Neutrophil (primary cell): ENCODE measurements around the gene FGGY.
A peak's percentile ranks its signal among the peaks of the same experiment; 100 is the strongest.

Experiments used
- H3K27ac ChIP-seq: fragments of 200-600 bp; sonication (generic); 2 replicates; pipeline ENCODE4 v1.5.1; 2016; ENCODE audit warnings: mild to moderate bottlenecking, moderate library complexity
- H3K27me3 ChIP-seq: fragments of 200-600 bp; sonication (generic); 2 replicates; pipeline ENCODE4 v1.6.0; 2016; ENCODE audit warnings: mild to moderate bottlenecking
- H3K36me3 ChIP-seq: fragments of 200-600 bp; sonication (generic); 2 replicates; pipeline ENCODE4 v1.5.1; 2017
- H3K4me1 ChIP-seq, 2 experiments: fragments of 200-600 bp in 1 of 2; sonication (generic) in 1 of 2; 1 replicate in 1 of 2; 2 replicates in 1 of 2; pipeline versions ENCODE4 v1.5.1 to v1.6.1; 2013 to 2016; ENCODE audit warnings: low read depth in 1 of 2, low read length in 1 of 2, mild to moderate bottlenecking in 1 of 2, moderate library complexity in 1 of 2; ENCODE audit not compliant: control insufficient read depth in 1 of 2, insufficient read depth in 1 of 2
- H3K4me3 ChIP-seq, 2 experiments: fragments of 200-600 bp in 1 of 2; sonication (generic) in 1 of 2; 1 replicate in 1 of 2; 2 replicates in 1 of 2; pipeline ENCODE4 v1.5.1; 2013 to 2016; ENCODE audit warnings: low read depth in 1 of 2, low read length in 1 of 2, mild to moderate bottlenecking in 1 of 2, moderate library complexity in 1 of 2
- H3K9me3 ChIP-seq: fragments of 200-600 bp; sonication (generic); 2 replicates; pipeline ENCODE4 v1.5.1; 2016
- TF ChIP-seq, protein P1 (sequence below): fragments of 200-600 bp; sonication (generic); IDR thresholded peaks from 2 replicates; pipeline ENCODE4 v1.5.1; 2016; ENCODE audit warnings: antibody characterized with exemption

FGGY gene

GRCh38 chr1:59499273-59499942 is 202.5 kb downstream of the FGGY start:
- H3K27ac ChIP-seq = peak overlapping the region; percentile 85
- H3K36me3 ChIP-seq = no peaks in the 10 kb centered on the region
- H3K4me1 ChIP-seq = peaks cover 45 to 61% of the 10 kb centered on the region in 2 experiments
- no peak overlapping the region for H3K4me3 ChIP-seq
- no peaks in the 10 kb centered on the region for H3K9me3 ChIP-seq
- H3K27me3 ChIP-seq = no peaks in the 10 kb centered on the region
- TF ChIP-seq, protein P1, sequence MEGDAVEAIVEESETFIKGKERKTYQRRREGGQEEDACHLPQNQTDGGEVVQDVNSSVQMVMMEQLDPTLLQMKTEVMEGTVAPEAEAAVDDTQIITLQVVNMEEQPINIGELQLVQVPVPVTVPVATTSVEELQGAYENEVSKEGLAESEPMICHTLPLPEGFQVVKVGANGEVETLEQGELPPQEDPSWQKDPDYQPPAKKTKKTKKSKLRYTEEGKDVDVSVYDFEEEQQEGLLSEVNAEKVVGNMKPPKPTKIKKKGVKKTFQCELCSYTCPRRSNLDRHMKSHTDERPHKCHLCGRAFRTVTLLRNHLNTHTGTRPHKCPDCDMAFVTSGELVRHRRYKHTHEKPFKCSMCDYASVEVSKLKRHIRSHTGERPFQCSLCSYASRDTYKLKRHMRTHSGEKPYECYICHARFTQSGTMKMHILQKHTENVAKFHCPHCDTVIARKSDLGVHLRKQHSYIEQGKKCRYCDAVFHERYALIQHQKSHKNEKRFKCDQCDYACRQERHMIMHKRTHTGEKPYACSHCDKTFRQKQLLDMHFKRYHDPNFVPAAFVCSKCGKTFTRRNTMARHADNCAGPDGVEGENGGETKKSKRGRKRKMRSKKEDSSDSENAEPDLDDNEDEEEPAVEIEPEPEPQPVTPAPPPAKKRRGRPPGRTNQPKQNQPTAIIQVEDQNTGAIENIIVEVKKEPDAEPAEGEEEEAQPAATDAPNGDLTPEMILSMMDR = no peak

GRCh38 chr1:59499943-59500569 is 203.2 kb downstream of the FGGY start:
- Histone ChIP-seq H3K27me3 (no peaks in the 10 kb centered on the region), H3K4me3 (no peak overlapping the region), H3K27ac (peak overlapping the region; percentile 85), H3K36me3 (no peaks in the 10 kb centered on the region), H3K9me3 (no peaks in the 10 kb centered on the region), H3K4me1 (peaks cover 40 to 56% of the 10 kb centered on the region in 2 experiments)
- TF ChIP-seq, protein P1 = no peak

- no peaks in the 10 kb centered on the region for H3K9me3 ChIP-seq
Measured at GRCh38 chr1:59500950-59501742, 204.3 kb downstream of the FGGY start.

GRCh38 chr1:59502009-59502691 is 205.3 kb downstream of the FGGY start:
- H3K27ac ChIP-seq = peak overlapping the region; percentile 9
- no peaks in the 10 kb centered on the region for H3K36me3 ChIP-seq
- no peaks in the 10 kb centered on the region for H3K9me3 ChIP-seq
- no peaks in the 10 kb centered on the region for H3K27me3 ChIP-seq
- TF ChIP-seq, protein P1 = no peak
- peaks cover 48 to 63% of the 10 kb centered on the region in 2 experiments for H3K4me1 ChIP-seq
- no peak overlapping the region for H3K4me3 ChIP-seq

More at GRCh38 chr1:59500950-59501742, 204.3 kb downstream of the FGGY start:
- peak overlapping the region in 1 of 2 experiments; percentile 22 for H3K4me3 ChIP-seq
- peaks cover 40 to 56% of the 10 kb centered on the region in 2 experiments for H3K4me1 ChIP-seq
- no peaks in the 10 kb centered on the region for H3K36me3 ChIP-seq
- no peaks in the 10 kb centered on the region for H3K27me3 ChIP-seq
- TF ChIP-seq, protein P1 = no peak
- peak overlapping the region; percentile 85 for H3K27ac ChIP-seq

GRCh38 chr1:59504276-59504675 is 207.4 kb downstream of the FGGY start:
- TF ChIP-seq, protein P1 = no peak
- H3K4me1 ChIP-seq = peaks cover 40 to 55% of the 10 kb centered on the region in 2 experiments
- no peaks in the 10 kb centered on the region for H3K36me3 ChIP-seq
- no peaks in the 10 kb centered on the region for H3K9me3 ChIP-seq
- H3K27ac ChIP-seq = no peak overlapping the region
- no peak overlapping the region for H3K4me3 ChIP-seq
- no peaks in the 10 kb centered on the region for H3K27me3 ChIP-seq
